Neural cell (in vitro differentiated cells): ENCODE data around the gene ZFP64. TPM values are rescaled to one million over a fixed set of nuclear protein-coding genes. Genes with fewer than 3 reads are reported as not detected.

ENCODE experiments used
- H2AFZ ChIP-seq: fragments of 200-600, 300-800 bp; sonication (generic), shearing (Covaris generic); 2 replicates; pipeline ENCODE4 v1.6.0; 2014; ENCODE audit warnings: low read depth, mild to moderate bottlenecking, antibody characterized with exemption, low read length, moderate library complexity
- H3F3A ChIP-seq: fragments of 200-600 bp; shearing (Covaris generic); 2 replicates; pipeline ENCODE4 v1.6.1; 2016; ENCODE audit warnings: mild to moderate bottlenecking, moderate library complexity, mixed read lengths, antibody characterized with exemption, low read length; ENCODE audit not compliant: insufficient read depth, poor library complexity, severe bottlenecking
- H3K27ac ChIP-seq: fragments of 200-600, 300-800 bp; sonication (generic), shearing (Covaris generic); 2 replicates; pipeline ENCODE4 v1.5.1; 2014; ENCODE audit warnings: mild to moderate bottlenecking, low read length, moderate library complexity
- H3K27me3 ChIP-seq: fragments of 300-800, 200-600 bp; sonication (generic), shearing (Covaris generic); 2 replicates; pipeline ENCODE4 v1.6.0; 2014; ENCODE audit warnings: mild to moderate bottlenecking, low read depth, low read length, moderate library complexity; ENCODE audit not compliant: insufficient read depth
- H3K36me3 ChIP-seq: fragments of 300-800, 200-600 bp; sonication (generic), shearing (Covaris generic); 2 replicates; pipeline ENCODE4 v1.5.1; 2014; ENCODE audit warnings: mild to moderate bottlenecking, antibody characterized with exemption, low read length, moderate library complexity; ENCODE audit not compliant: insufficient read depth
- H3K4me2 ChIP-seq: fragments of 300-800, 200-600 bp; sonication (generic), shearing (Covaris generic); 2 replicates; pipeline ENCODE4 v1.6.0; 2014; ENCODE audit warnings: mild to moderate bottlenecking, low read length
- H3K4me3 ChIP-seq: fragments of 300-800, 200-600 bp; sonication (generic), shearing (Covaris generic); 2 replicates; pipeline ENCODE4 v1.5.1; 2014; ENCODE audit warnings: mild to moderate bottlenecking, low read length, moderate library complexity
- H3K79me2 ChIP-seq: fragments of 200-600 bp; shearing (Covaris generic); replicated peaks from 2 replicates; pipeline ENCODE4 v1.6.0; 2014; ENCODE audit warnings: mild to moderate bottlenecking, low read length, moderate library complexity; ENCODE audit not compliant: insufficient read depth
- H3K9ac ChIP-seq: fragments of 300-800, 200-600 bp; sonication (generic), shearing (Covaris generic); 2 replicates; pipeline ENCODE4 v1.6.1; 2016; ENCODE audit warnings: mild to moderate bottlenecking, low read length, mixed read lengths
- H3K9me2 ChIP-seq: fragments of 200-600 bp; shearing (Covaris generic); 2 replicates; pipeline ENCODE4 v1.6.1; 2016; ENCODE audit warnings: mild to moderate bottlenecking, low read length, mixed read lengths; ENCODE audit not compliant: insufficient read depth
- H3K9me3 ChIP-seq: fragments of 200-600, 300-800 bp; sonication (generic), shearing (Covaris generic); 2 replicates; pipeline ENCODE4 v1.6.1; 2016; ENCODE audit warnings: mild to moderate bottlenecking, mixed run types, low read length, moderate library complexity, mixed read lengths
- H4K20me1 ChIP-seq: fragments of 200-600 bp; shearing (Covaris generic); 2 replicates; pipeline ENCODE4 v1.6.1; 2016; ENCODE audit warnings: mild to moderate bottlenecking, mixed run types; ENCODE audit not compliant: insufficient read depth
- EP300 ChIP-seq: fragments of 450-650 bp; conservative IDR thresholded peaks from 2 replicates; pipeline ENCODE4 v1.6.1; 2014; ENCODE audit warnings: antibody characterized with exemption, mild to moderate bottlenecking, moderate library complexity; ENCODE audit not compliant: poor library complexity, severe bottlenecking
- EZH2 ChIP-seq: fragments of 200-600, 300-800 bp; shearing (Covaris generic), sonication (generic); IDR thresholded peaks from 2 replicates; pipeline ENCODE4 v1.6.1; 2014; ENCODE audit warnings: antibody characterized with exemption, low read length, borderline replicate concordance, mild to moderate bottlenecking; ENCODE audit not compliant: insufficient read depth, poor library complexity, severe bottlenecking
- MXI1 ChIP-seq: fragments of 450-650 bp; conservative IDR thresholded peaks from 2 replicates; pipeline ENCODE4 v1.6.1; 2014; ENCODE audit warnings: antibody characterized with exemption, mild to moderate bottlenecking; ENCODE audit not compliant: poor library complexity, severe bottlenecking
- POLR2AphosphoS5 ChIP-seq: IDR thresholded peaks from 2 replicates; pipeline ENCODE4 v1.6.1; 2012
- RAD21 ChIP-seq: fragments of 450-650 bp; conservative IDR thresholded peaks from 2 replicates; pipeline ENCODE4 v1.6.1; 2014; ENCODE audit warnings: antibody characterized with exemption, mild to moderate bottlenecking, moderate library complexity
- SMC3 ChIP-seq: fragments of 450-650 bp; conservative IDR thresholded peaks from 2 replicates; pipeline ENCODE4 v1.6.1; 2014; ENCODE audit warnings: antibody characterized with exemption, mild to moderate bottlenecking, moderate library complexity; ENCODE audit not compliant: poor library complexity
- TAF1 ChIP-seq: IDR thresholded peaks from 2 replicates; pipeline ENCODE4 v1.6.1; 2012; ENCODE audit warnings: low read depth
- polyA plus RNA-seq: library from polyadenylated mRNA; depleted of rRNA; stranded (reverse); fragments of >200 nt; gene quantifications from 2 replicates; pipeline ENCODE4 v1.2.3, GENCODE V29; 2014
- TF ChIP-seq, protein P1 (sequence below): IDR thresholded peaks from 2 replicates; pipeline ENCODE4 v1.6.1; 2012; ENCODE audit warnings: borderline replicate concordance
- TF ChIP-seq, protein P2 (sequence below): fragments of 450-650 bp; IDR thresholded peaks from 2 replicates; pipeline ENCODE4 v1.5.1; 2014; ENCODE audit warnings: antibody characterized with exemption, mild to moderate bottlenecking, moderate library complexity; ENCODE audit not compliant: poor library complexity, severe bottlenecking

ZFP64 gene
- polyA plus RNA-seq, 1 donor from 2014 or later, result 4.7 TPM

DNA sequence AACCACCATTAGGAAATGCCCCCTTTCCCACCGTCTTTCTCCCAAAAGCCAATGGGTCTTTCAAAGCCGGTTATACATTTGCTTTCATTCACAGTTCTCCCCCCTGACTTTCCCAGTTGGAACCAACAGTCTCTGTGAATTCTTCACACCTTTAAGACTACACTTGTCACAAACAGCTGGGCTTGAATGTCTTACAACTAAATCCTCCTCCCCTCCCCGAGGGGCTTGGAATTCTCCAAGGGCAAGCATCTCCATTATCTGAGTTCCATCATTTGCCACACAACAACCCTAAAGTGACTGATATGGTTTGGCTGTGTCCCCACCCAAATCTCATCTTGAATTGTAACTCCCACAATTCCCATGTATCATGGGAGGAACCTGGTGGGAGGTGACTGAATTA lies 12.9 kb downstream of the ZFP64 start:
- Histone ChIP-seq H3K9me3 (no peaks in the 10 kb centered on the region), H3K4me2 (no peak overlapping the region), H2AFZ (no peak overlapping the region), H3K9ac (no peak overlapping the region), H3K9me2 (no peaks in the 10 kb centered on the region), H3K27ac (no peak overlapping the region), H3K4me3 (no peak overlapping the region), H3K27me3 (no peaks in the 10 kb centered on the region), H3K36me3 (no peaks in the 10 kb centered on the region), H3F3A (no peaks in the 10 kb centered on the region), H3K79me2 (no peaks in the 10 kb centered on the region), H4K20me1 (no peaks in the 10 kb centered on the region)
- TF ChIP-seq RAD21 (no peak), TAF1 (no peak), EP300 (no peak), POLR2AphosphoS5 (no peak), SMC3 (no peak), MXI1 (no peak), EZH2 (no peak)
- TF ChIP-seq, protein P1, sequence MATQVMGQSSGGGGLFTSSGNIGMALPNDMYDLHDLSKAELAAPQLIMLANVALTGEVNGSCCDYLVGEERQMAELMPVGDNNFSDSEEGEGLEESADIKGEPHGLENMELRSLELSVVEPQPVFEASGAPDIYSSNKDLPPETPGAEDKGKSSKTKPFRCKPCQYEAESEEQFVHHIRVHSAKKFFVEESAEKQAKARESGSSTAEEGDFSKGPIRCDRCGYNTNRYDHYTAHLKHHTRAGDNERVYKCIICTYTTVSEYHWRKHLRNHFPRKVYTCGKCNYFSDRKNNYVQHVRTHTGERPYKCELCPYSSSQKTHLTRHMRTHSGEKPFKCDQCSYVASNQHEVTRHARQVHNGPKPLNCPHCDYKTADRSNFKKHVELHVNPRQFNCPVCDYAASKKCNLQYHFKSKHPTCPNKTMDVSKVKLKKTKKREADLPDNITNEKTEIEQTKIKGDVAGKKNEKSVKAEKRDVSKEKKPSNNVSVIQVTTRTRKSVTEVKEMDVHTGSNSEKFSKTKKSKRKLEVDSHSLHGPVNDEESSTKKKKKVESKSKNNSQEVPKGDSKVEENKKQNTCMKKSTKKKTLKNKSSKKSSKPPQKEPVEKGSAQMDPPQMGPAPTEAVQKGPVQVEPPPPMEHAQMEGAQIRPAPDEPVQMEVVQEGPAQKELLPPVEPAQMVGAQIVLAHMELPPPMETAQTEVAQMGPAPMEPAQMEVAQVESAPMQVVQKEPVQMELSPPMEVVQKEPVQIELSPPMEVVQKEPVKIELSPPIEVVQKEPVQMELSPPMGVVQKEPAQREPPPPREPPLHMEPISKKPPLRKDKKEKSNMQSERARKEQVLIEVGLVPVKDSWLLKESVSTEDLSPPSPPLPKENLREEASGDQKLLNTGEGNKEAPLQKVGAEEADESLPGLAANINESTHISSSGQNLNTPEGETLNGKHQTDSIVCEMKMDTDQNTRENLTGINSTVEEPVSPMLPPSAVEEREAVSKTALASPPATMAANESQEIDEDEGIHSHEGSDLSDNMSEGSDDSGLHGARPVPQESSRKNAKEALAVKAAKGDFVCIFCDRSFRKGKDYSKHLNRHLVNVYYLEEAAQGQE, result no peak
- TF ChIP-seq, protein P2, sequence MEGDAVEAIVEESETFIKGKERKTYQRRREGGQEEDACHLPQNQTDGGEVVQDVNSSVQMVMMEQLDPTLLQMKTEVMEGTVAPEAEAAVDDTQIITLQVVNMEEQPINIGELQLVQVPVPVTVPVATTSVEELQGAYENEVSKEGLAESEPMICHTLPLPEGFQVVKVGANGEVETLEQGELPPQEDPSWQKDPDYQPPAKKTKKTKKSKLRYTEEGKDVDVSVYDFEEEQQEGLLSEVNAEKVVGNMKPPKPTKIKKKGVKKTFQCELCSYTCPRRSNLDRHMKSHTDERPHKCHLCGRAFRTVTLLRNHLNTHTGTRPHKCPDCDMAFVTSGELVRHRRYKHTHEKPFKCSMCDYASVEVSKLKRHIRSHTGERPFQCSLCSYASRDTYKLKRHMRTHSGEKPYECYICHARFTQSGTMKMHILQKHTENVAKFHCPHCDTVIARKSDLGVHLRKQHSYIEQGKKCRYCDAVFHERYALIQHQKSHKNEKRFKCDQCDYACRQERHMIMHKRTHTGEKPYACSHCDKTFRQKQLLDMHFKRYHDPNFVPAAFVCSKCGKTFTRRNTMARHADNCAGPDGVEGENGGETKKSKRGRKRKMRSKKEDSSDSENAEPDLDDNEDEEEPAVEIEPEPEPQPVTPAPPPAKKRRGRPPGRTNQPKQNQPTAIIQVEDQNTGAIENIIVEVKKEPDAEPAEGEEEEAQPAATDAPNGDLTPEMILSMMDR, result no peak

DNA sequence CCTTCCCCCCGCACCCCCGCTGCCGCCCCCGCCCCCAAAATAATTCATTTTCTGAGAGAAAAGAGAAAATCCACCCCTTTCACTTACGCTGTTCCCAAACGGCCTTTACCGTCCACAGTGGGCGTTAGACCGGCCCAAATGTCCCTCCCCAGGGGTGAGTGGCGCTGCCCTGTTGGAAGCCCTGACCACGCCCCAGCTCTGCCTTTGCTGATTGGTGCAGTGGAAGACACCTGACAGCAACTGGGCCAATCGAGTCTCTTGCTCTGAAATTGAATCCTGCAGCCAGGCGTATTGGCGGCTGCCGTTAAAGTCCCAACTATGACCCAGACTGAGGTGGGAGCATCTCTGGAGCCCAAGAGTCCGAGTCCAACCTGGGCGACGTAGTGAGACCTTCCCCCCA lies 15.7 kb downstream of the ZFP64 start:
- no peak for TF ChIP-seq POLR2AphosphoS5
- TF ChIP-seq MXI1, result no peak
- no peak for TF ChIP-seq SMC3
- no peak for TF ChIP-seq RAD21
- TF ChIP-seq, protein P2, result no peak
- TF ChIP-seq TAF1, result no peak
- H3K79me2 ChIP-seq, result no peaks in the 10 kb centered on the region
- H3K9me2 ChIP-seq, result no peaks in the 10 kb centered on the region
- H4K20me1 ChIP-seq, result no peaks in the 10 kb centered on the region
- no peak overlapping the region for H3K4me2 ChIP-seq
- no peak overlapping the region for H3K27ac ChIP-seq
- H3K36me3 ChIP-seq, result no peaks in the 10 kb centered on the region
- no peak overlapping the region for H3K4me3 ChIP-seq
- no peaks in the 10 kb centered on the region for H3K9me3 ChIP-seq
- H3K27me3 ChIP-seq, result no peaks in the 10 kb centered on the region
- H3F3A ChIP-seq, result no peaks in the 10 kb centered on the region
- H3K9ac ChIP-seq, result no peak overlapping the region
- H2AFZ ChIP-seq, result no peak overlapping the region
